NT2/D1 (cell line): ENCODE results near the gene MEPE.

Source experiments
- SUZ12 ChIP-seq: IDR thresholded peaks from 2 replicates; pipeline ENCODE4 v1.6.1; 2011; ENCODE audit not compliant: insufficient read length, insufficient read depth; ENCODE audit errors: extremely low read depth
- YY1 ChIP-seq: IDR thresholded peaks from 2 replicates; pipeline ENCODE4 v1.6.1; 2011; ENCODE audit not compliant: insufficient read length, insufficient read depth
- ZNF274 ChIP-seq: IDR thresholded peaks from 2 replicates; pipeline ENCODE4 v1.6.1; 2011; ENCODE audit warnings: mild to moderate bottlenecking, low read depth, low read length

- no peak for TF ChIP-seq ZNF274
- TF ChIP-seq YY1: no peak
- no peak for TF ChIP-seq SUZ12
Observed at GRCh38 chr4:87835743-87836142, 3.0 kb downstream of the MEPE start.
